Right lung (tissue), 10 donors: ENCODE data around the gene LCP1. TPM values are rescaled to one million over a fixed set of nuclear protein-coding genes. Genes with fewer than 3 reads are reported as not detected.
A peak's percentile ranks its signal among the peaks of the same experiment; 100 is the strongest.
"Not testable (repeated sequence)": the region's sequence is repeated elsewhere in the genome, so short reads cannot be mapped to it uniquely, and the experiment has no call there.

Source experiments
- DNase-seq, 2 donors: peaks; one replicate each; pipeline ENCODE4 v3.0.0-alpha.2; 2013
- long read RNA-seq, 8 donors: transcript quantifications; one replicate each; lab custom pipeline, GENCODE V29; 2026
- polyA plus RNA-seq, 5 donors: library from polyadenylated mRNA; unstranded; fragments of 120-200 nt; gene quantifications; one replicate each; pipeline versions ENCODE4 v1.2.1 to v1.2.3, GENCODE V29; 2013; ENCODE audit warnings: inconsistent platforms in 1 of 5, low replicate concordance in 1 of 5; ENCODE audit not compliant: insufficient read length in 5 of 5, insufficient read depth in 1 of 5

Gene LCP1, protein sequence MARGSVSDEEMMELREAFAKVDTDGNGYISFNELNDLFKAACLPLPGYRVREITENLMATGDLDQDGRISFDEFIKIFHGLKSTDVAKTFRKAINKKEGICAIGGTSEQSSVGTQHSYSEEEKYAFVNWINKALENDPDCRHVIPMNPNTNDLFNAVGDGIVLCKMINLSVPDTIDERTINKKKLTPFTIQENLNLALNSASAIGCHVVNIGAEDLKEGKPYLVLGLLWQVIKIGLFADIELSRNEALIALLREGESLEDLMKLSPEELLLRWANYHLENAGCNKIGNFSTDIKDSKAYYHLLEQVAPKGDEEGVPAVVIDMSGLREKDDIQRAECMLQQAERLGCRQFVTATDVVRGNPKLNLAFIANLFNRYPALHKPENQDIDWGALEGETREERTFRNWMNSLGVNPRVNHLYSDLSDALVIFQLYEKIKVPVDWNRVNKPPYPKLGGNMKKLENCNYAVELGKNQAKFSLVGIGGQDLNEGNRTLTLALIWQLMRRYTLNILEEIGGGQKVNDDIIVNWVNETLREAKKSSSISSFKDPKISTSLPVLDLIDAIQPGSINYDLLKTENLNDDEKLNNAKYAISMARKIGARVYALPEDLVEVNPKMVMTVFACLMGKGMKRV
- 10 to 100 TPM; 14.4 to 23.2 (median 21.0) TPM for polyA plus RNA-seq
- long read RNA-seq, donor 1, partial matches to known transcripts, result 0 of 2 reads
- long read RNA-seq, donor 1, other reads (novel, unspliced or antisense), result 0 of 2 reads
- long read RNA-seq, donor 2, partial matches to known transcripts, result 0 of 1 reads
- long read RNA-seq, donor 2, other reads (novel, unspliced or antisense), result 0 of 1 reads
- long read RNA-seq, donor 3, partial matches to known transcripts, result 0 of 1 reads
- long read RNA-seq, donor 3, other reads (novel, unspliced or antisense), result 0 of 1 reads
- long read RNA-seq, donor 4, partial matches to known transcripts, result 0 of 4 reads
- long read RNA-seq, donor 4, other reads (novel, unspliced or antisense), result 0 of 4 reads
- long read RNA-seq, donor 5, partial matches to known transcripts, result 0 of 1 reads
- long read RNA-seq, donor 5, other reads (novel, unspliced or antisense), result 0 of 1 reads
- long read RNA-seq, donor 6, partial matches to known transcripts, result 0 of 1 reads
- long read RNA-seq, donor 6, other reads (novel, unspliced or antisense), result 0 of 1 reads
- long read RNA-seq, donor 7, transcript LCP1-201 (16 exons, 3,787 nt), result major isoform, 5 of 5 reads
- long read RNA-seq, donor 7, partial matches to known transcripts, result 0 of 5 reads
- long read RNA-seq, donor 7, other reads (novel, unspliced or antisense), result 0 of 5 reads
- long read RNA-seq, donor 8, result 0 reads

DNA sequence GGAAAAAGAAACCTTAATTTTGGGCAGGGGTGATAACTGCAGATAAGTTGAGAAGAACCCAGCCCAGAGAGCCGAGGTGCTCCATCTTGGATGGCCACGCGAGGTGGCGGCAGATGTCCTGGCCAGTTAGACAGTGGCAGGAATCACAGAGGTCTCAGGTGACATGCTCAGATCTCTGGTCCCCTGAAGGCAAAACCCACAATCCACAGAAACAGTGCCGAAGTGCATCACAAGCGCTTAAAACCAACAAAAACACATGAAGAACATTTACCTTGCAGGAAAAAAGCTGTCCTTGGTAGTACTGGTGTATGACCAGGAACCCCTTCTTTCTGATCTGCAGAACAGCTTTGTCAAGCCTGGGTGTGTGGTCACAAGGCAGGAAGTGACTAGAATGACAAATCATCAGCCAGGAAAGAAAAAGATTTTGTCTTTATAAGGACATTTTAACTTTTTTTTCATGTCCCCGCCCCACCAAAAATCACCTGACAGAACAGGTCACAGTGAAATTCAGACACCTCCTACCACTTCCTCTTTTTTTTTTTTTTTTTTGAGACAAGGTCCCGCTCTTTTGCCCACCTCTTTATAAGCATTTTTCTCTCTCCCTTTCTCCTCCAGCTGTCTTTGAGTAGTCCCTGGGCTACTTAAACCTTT lies at the start of gene LCP1:
LCP1 (minus strand) TSS at position 338 of the 651 bp plus-strand sequence. CDS start 22,515 bp downstream, outside the sequence.
- no peak for DNase-seq

DNA sequence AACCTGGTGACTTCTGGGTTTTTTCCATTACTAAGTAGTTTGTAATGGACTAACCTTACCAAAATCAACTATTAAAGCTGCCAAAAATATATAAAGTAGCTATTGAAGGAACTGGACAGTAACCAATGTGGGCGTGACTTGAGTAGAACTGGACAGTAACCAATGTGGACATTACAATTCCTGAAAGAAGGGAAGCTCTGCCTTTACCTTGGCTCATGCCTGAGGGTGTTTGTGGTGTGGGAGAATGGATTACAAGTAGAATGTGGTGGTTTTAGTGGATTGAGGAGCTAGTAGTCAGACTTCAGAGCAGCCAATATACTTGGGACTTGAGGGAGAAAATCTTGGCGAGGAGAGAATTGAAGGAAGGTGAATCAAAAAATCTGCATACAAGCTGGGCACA lies 47.3 kb upstream of the LCP1 start:
- no peak for DNase-seq

DNA sequence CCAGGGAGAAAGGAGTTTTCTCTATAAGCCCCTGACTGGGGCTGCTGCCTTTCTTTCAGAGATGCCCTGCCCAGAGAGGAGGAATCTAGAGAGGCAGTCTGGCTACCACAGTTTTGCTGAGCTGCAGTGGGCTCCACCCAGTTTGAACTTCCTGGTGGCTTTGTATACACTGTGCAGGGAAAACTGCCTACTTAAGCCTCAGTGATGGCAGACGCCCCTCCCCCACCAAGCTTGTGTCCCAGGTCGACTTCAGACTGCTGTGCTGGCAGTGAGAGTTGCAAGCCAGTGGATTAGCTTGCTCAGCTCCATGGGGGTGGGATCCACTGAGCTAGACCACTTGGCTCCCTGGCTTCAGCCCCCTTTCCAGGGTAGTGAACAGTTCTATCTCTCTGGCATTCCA lies 38.3 kb upstream of the LCP1 start:
- not testable (repeated sequence) for DNase-seq

DNA sequence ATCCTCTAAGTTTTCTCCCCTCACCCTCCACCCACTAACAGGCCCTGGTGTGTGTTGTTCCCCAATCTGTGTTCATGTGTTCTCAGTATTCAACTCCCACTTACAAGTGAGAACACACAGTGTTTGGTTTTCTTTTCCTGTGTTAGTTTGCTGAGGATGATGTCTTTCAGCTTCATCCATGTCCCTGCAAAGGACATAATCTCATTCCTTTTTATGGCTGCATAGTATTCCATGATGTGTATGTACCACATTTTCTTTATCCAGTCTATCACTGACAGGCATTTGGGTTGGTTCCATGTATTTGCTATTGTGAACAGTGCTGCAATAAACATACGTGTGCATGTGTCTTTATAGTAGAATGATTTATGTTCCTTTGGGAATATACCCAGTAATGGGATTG lies 32.8 kb upstream of the LCP1 start:
- DNase-seq, result not testable (repeated sequence)

- DNase-seq, result no peak
Measured at GRCh38 chr13:46213242-46213641, 31.3 kb upstream of the LCP1 start.

DNA sequence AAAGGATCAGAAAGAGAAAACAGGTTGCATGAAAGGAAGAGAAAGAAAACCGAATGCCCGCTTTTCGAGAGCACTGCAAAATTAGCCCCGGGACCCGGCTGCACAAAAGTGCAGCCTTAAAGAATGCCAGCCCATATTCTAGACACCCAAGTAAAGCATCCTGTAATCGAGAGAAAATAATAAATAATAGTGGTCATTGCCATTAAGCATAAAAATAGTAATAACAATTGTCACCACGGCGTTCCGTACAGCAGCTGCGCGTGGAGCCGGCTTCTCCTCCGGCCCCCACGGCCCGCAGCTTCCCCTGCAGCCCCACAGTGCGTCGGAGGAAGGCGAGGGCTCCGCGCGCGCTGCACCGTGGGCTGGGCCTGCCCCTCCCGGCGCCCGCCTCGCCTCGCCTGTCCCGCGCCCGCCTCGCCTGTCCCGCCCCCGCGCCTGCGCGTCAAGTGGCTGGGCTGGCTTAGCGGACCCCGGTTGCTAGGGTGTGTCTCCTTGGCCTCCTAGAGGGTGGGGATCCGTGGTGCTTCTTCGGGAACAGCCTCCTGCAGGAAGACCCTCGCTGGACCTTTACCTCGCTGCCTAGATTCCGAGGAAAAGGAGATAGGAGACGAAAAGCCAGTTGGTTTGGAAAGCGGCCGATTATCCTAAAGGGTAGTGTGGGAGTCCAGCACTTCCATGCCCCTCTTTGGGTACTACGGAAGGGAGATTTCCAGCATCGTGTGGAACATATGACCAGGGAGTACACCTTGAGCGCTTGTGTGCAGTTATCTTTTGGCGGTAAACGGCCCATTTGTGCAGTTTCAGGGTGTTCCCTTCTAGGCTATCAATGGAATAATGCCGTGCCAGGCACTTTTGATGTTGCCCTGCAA lies 29.7 kb upstream of the LCP1 start, which contains the start of gene LRRC63:
LRRC63 (plus strand) TSS at position 446 of the 869 bp plus-strand sequence. CDS start 1,107 bp downstream, outside the sequence.
- peak; percentile 42 to 50 for DNase-seq

- DNase-seq, result no peak
Measured at GRCh38 chr13:46211116-46211482, 29.1 kb upstream of the LCP1 start.

DNA sequence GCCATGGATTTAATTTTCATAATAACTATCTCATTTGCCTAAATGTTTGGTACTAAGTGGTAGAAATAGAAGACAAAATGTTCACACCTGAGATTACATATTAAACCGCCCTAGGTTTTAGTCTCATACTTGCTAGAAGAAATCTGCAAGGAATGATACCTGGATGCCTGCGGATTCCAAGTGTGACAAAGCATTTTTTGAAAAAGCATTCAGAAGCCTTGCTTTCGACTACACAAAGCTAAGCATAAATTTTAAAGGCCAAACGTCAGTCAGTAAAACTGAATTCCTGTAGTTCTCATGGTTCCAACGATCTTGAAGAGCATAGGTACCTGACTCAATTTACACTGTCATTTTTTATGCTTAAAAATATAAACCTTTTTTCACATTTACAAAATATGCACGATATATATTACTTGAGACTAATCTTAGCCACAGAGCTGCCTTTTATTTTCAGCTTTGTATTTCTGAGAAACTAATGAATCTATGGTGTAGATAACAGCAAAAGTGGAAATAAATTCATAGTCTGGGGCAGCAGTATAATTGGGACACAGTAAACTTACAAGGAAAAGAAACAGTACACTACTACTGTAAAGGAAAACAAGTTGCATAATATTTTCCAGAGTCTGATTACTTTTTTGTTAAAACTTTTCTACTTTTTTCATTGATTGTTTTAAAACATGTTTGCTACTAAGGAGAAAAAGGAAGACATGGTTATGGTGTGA lies 28.5 kb upstream of the LCP1 start:
- DNase-seq, result no peak

DNA sequence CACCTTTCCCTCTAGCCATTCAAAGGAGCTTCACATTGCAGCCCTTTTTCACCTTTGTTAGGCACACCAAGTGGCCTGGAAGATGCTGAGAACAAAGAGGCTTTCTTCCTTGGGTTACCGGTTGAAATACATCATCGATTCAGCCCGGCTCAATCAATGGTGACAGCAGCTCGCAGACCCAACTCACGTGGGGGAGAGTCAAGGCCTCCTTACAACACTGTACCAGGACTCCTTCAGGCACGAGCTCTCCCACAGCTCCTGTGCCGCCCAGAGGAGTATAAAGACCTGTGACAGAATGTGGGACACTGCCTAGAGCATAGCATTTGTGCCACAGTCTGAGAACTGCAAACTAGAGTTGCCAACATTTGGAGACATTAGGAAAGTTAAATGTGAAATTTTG lies 25.9 kb upstream of the LCP1 start:
- no peak for DNase-seq

- no peak for DNase-seq
Measured at GRCh38 chr13:46206143-46206542, 24.2 kb upstream of the LCP1 start.

GRCh38 chr13:46202966-46203365 lies 21.0 kb upstream of the LCP1 start:
- no peak for DNase-seq

- DNase-seq, result no peak
Measured at GRCh38 chr13:46202188-46202795, 20.3 kb upstream of the LCP1 start.

DNA sequence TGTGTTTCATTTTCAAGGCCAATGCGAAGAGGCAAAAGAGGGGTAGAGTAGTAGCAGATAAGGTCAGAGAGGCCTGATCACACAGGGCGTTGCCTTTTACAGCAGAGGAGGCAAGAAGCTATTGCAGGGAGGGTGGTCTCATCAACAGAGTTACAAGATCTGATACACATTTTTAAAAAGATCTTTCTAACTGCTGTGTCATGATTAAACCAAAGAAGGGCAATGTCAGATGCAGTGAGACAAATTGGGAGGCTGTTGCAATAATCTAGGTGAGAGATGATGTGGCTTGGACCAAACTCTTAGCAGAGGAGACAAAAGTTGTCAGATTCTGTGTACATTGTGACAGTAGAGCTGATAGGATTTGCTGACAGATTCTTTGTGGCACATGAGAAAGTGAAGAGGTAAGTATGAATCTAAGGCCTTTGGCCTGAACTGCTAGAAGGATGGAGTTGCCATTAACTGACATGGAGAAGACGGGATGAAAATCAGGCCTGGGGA lies 16.8 kb upstream of the LCP1 start:
- DNase-seq, result no peak

DNA sequence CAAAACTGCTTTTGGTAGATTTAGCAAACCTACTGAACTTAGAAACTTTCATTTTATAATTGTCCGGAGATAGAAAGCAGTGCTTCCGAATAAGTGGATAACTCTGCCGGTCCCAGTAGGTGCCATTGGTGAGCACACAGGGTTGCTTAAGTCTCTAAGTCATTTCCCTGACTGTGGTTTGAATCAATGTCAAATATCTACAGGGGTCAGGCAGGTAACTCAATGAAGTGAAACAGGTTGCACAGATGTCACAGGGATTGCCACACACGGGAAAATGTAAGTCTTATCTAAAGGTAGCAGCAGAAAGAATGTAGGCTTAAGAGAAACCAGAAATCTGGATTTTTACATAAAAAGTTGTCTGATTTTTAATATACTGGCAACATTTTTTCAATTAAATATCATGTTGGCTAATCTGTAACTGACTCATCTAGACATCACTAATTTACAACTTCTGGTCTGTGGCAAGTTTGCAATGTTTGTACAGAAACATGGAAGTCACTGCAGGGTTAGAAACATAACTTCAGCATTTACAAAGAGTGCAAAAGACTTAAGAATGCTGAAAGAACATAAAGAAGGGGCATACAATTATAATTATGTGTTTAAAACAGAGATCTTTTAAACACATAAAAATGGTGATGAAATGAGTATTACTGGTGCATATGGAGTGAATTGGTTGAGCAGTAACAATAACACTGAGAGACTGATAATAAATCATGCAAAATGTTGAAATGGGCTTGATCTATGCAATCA lies 15.5 kb upstream of the LCP1 start:
- DNase-seq, result no peak

DNA sequence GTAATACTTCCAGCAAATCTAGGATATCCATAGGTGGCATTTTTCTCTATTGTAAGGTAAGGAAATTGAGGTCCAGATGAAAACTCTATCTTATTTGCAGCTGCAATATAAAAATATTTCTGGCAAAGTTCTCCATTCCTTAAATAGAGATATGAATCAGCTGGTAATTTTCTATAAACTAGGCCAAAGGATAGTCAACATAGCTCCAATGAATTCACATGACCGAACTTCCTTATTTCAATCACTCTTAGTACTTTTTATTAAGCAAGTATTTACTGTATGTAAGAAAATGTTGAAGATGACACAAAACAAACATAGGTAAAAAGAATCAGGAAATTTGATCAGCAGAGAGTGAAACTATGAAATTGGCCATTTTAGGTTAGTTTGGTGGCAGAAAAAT lies 13.0 kb upstream of the LCP1 start:
- no peak for DNase-seq

DNA sequence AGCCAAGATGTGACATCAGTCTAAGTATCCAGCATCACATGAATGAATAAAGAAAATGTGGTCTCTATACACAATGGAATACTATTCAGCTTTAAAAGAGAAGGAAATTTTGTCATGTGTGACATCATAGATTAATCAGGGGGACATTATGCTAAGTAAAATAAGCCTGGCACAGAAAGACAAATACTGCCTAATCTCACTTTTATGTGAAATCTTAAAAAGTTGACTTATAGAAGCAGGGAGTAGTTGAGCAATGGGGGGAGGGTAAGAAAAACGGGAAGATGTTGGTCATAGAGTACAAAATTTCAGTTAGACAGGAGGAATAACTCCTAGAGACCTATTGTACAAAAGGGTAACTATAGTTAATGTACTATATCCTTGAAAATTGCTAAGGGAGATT lies 10.4 kb upstream of the LCP1 start:
- DNase-seq, result no peak

GRCh38 chr13:46185634-46186033 lies 3.7 kb upstream of the LCP1 start:
- DNase-seq, result no peak

- DNase-seq, result no peak
Measured at GRCh38 chr13:46184277-46184699, 2.3 kb upstream of the LCP1 start.
